GM12878 (cell line): Measurements from ENCODE around the gene KIF25. TPM values are rescaled to one million over a fixed set of nuclear protein-coding genes. Genes with fewer than 3 reads are reported as not detected.

ENCODE experiments used
- ATAC-seq: fragments of 200-7000 bp; cut with Tn5 transposase; 3 replicates; pipeline ENCODE4 v1.9.1; 2020; ENCODE audit warnings: mild to moderate bottlenecking, moderate library complexity
- BruUV-seq: library from RNA; stranded (reverse); fragments of 400-500 nt; replicated peaks from 2 replicates; lab custom pipeline; 2021; lab: Mats Ljungman, UMichigan
- CTCF ChIA-PET: fragments of 300-600 bp; sonication (Branson Sonifier 250); formaldehyde crosslinking; extraction: SDS; loops from one replicate; lab custom pipeline; 2021; ENCODE audit warnings: inconsistent platforms; lab: Yijun Ruan, JAX
- POLR2A ChIA-PET: fragments of 350-600 bp; formaldehyde crosslinking; extraction: SDS; loops from one replicate; lab custom pipeline; 2021; ENCODE audit warnings: inconsistent platforms; lab: Charles Lee
- RAD21 ChIA-PET: fragments of 300-600 bp; sonication (Branson Sonifier 250); formaldehyde crosslinking; loops from one replicate; lab custom pipeline; 2023; ENCODE audit warnings: antibody characterized with exemption; ENCODE audit not compliant: unreplicated experiment; lab: Charles Lee
- SMC1A ChIA-PET: fragments of 300-600 bp; sonication (Branson Sonifier 250); formaldehyde crosslinking; loops from one replicate; lab custom pipeline; 2023; ENCODE audit not compliant: unreplicated experiment, uncharacterized antibody; lab: Charles Lee
- DNase-seq: peaks from one replicate; pipeline ENCODE4 v3.0.0-alpha.2; 2011; ENCODE audit warnings: low read depth, low spot score
- FAIRE-seq: peaks from 3 replicates; lab custom pipeline; 2011; peaks lifted over from hg19 to GRCh38; lab: Jason Lieb, UNC
- H2AFZ ChIP-seq: 2 replicates; pipeline ENCODE4 v1.6.0; 2011; ENCODE audit warnings: low read depth, low read length, control low read depth; ENCODE audit not compliant: control insufficient read depth
- H3K27ac ChIP-seq: 2 replicates; pipeline ENCODE4 v1.5.1; 2011; ENCODE audit warnings: control low read depth; ENCODE audit not compliant: control insufficient read depth, insufficient read depth
- H3K27me3 ChIP-seq, 2 experiments: replicated peaks in 1 of 2; 2 replicates each; pipeline versions ENCODE4 v1.6.0 to v1.6.1; 2011; ENCODE audit warnings: low read length in 1 of 2; ENCODE audit not compliant: control insufficient read depth in 2 of 2, insufficient read depth in 2 of 2
- H3K36me3 ChIP-seq, 2 experiments: 2 replicates each; pipeline ENCODE4 v1.5.1; 2011; ENCODE audit warnings: low read length in 1 of 2; ENCODE audit not compliant: control insufficient read depth in 2 of 2, insufficient read depth in 2 of 2
- H3K4me1 ChIP-seq: 2 replicates; pipeline ENCODE4 v1.6.1; 2011; ENCODE audit warnings: mild to moderate bottlenecking, low read length, moderate library complexity, mixed read lengths; ENCODE audit not compliant: control insufficient read depth, insufficient read depth
- H3K4me2 ChIP-seq: 2 replicates; pipeline ENCODE4 v1.6.0; 2011; ENCODE audit warnings: control low read depth; ENCODE audit not compliant: control insufficient read depth, insufficient read depth
- H3K4me3 ChIP-seq: fragments of 200-600 bp; sonication (generic); 2 replicates; pipeline ENCODE4 v1.5.1; 2016
- H3K79me2 ChIP-seq: 2 replicates; pipeline ENCODE4 v1.6.0; 2011; ENCODE audit warnings: low read length; ENCODE audit not compliant: control insufficient read depth, insufficient read depth
- H3K9ac ChIP-seq: 2 replicates; pipeline ENCODE4 v1.8.0; 2011; ENCODE audit warnings: low read length, control low read depth, mixed read lengths; ENCODE audit not compliant: control insufficient read depth, insufficient read depth
- H3K9me3 ChIP-seq: replicated peaks from 3 replicates; pipeline ENCODE4 v1.5.1; 2011; ENCODE audit warnings: mild to moderate bottlenecking, low read length; ENCODE audit not compliant: control insufficient read depth, insufficient read depth
- H4K20me1 ChIP-seq: 2 replicates; pipeline ENCODE4 v1.6.0; 2011; ENCODE audit not compliant: control insufficient read depth, insufficient read depth
- ASH2L ChIP-seq: fragments of 300-600, 200-600 bp; sonication (generic); IDR thresholded peaks from 2 replicates; pipeline ENCODE4 v1.6.1; 2017; ENCODE audit warnings: low read depth, mild to moderate bottlenecking, borderline replicate concordance
- CBX3 ChIP-seq: fragments of 200-600 bp; sonication (generic); IDR thresholded peaks from 2 replicates; pipeline ENCODE4 v1.6.1; 2016; ENCODE audit warnings: low read depth, borderline replicate concordance
- CEBPB ChIP-seq, 2 experiments: fragments of 150-350 bp in 1 of 2; IDR thresholded peaks; 2 replicates each; pipeline ENCODE4 v1.6.1; 2012 to 2014; ENCODE audit warnings: low read depth in 2 of 2, low read length in 2 of 2, borderline replicate concordance in 1 of 2, inconsistent platforms in 1 of 2
- E2F4 ChIP-seq: IDR thresholded peaks from 2 replicates; pipeline ENCODE4 v1.6.1; 2012; ENCODE audit warnings: low read depth, low read length, improper control_type of control experiment
- FOXM1 ChIP-seq: IDR thresholded peaks from 2 replicates; pipeline ENCODE4 v1.6.1; 2012; ENCODE audit warnings: low read depth, mild to moderate bottlenecking, inconsistent platforms, low read length, moderate library complexity
- KAT2A ChIP-seq: conservative IDR thresholded peaks from 2 replicates; pipeline ENCODE4 v1.6.1; 2011; ENCODE audit warnings: low read depth, low read length; ENCODE audit not compliant: control insufficient read depth
- MTA3 ChIP-seq: IDR thresholded peaks from 2 replicates; pipeline ENCODE4 v1.6.1; 2012; ENCODE audit warnings: low read length, inconsistent platforms, borderline replicate concordance
- NR2F1 ChIP-seq: fragments of 450-650 bp; conservative IDR thresholded peaks from 2 replicates; pipeline ENCODE4 v1.6.1; 2017; ENCODE audit warnings: mild to moderate bottlenecking
- PAX8 ChIP-seq: fragments of 450-650 bp; IDR thresholded peaks from 2 replicates; pipeline ENCODE4 v1.6.1; 2017; ENCODE audit warnings: mild to moderate bottlenecking, moderate library complexity
- POLR2AphosphoS5 ChIP-seq: IDR thresholded peaks from 2 replicates; pipeline ENCODE4 v1.6.1; 2011; ENCODE audit warnings: mild to moderate bottlenecking, low read length, inconsistent platforms
- SREBF2 ChIP-seq: IDR thresholded peaks from 2 replicates; pipeline ENCODE4 v1.6.1; 2012; ENCODE audit warnings: mild to moderate bottlenecking, low read length
- SRF ChIP-seq, 2 experiments: IDR thresholded peaks; 2 replicates each; pipeline ENCODE4 v1.6.1; 2011; ENCODE audit warnings: low read depth in 2 of 2, low read length in 2 of 2, mild to moderate bottlenecking in 1 of 2, moderate library complexity in 1 of 2
- SUPT20H ChIP-seq: IDR thresholded peaks from 2 replicates; pipeline ENCODE4 v1.6.1; 2011; ENCODE audit warnings: low read depth, mild to moderate bottlenecking, low read length, moderate library complexity, borderline replicate concordance; ENCODE audit not compliant: control insufficient read depth
- TAF1 ChIP-seq: IDR thresholded peaks from 2 replicates; pipeline ENCODE4 v1.6.1; 2011; ENCODE audit warnings: mild to moderate bottlenecking, low read depth, low read length, borderline replicate concordance
- YBX1 ChIP-seq: fragments of 450-650 bp; IDR thresholded peaks from 2 replicates; pipeline ENCODE4 v1.6.1; 2016; ENCODE audit warnings: antibody characterized with exemption
- ZNF622 ChIP-seq: fragments of 450-650 bp; IDR thresholded peaks from 2 replicates; pipeline ENCODE4 v1.6.1; 2017; ENCODE audit warnings: mild to moderate bottlenecking, inconsistent platforms
- WGBS: methylation state at CpG from one replicate; pipeline ENCODE4 v1.1.6; 2016; ENCODE audit warnings: low lambda C conversion rate; ENCODE audit not compliant: insufficient replicate concordance, insufficient coverage; ENCODE audit errors: missing lambda C conversion rate; 5-methylcytosine and 5-hydroxymethylcytosine counted together
- in situ Hi-C: fragments of 300-500 bp; cut with MboI; formaldehyde crosslinking; loops from 9 replicates; pipeline ENCODE4 v1.14.3; 2018; ENCODE audit warnings: mixed read lengths
- intact Hi-C: fragments of 100-400 bp; cut with micrococcal nuclease; formaldehyde crosslinking; loops from one replicate; pipeline ENCODE4 v1.14.2; 2022; ENCODE audit not compliant: unreplicated experiment
- polyA plus RNA-seq, 11 experiments: library from polyadenylated mRNA; depleted of rRNA in 4 of 11; unstranded in 6 of 11; stranded (reverse) in 5 of 11; fragments of >200 nt; fragmentation: Nextera tagmentation in 4 of 11; fragmentation: Illumina TruSeq in 1 of 11; extraction: Ambion mirVana in 4 of 11; extraction: Trizol in 1 of 11; gene quantifications; 1 replicate in 1 of 11; 2 replicates in 10 of 11; pipeline versions ENCODE4 v1.2.1 to v1.2.3, GENCODE V29; 2011 to 2016; ENCODE audit warnings: inconsistent platforms in 2 of 11, missing spikeins in 2 of 11, low read depth in 1 of 11
- total RNA-seq, 4 experiments: library from RNA; depleted of rRNA in 3 of 4; stranded (reverse); fragments of >200 nt in 3 of 4; fragmentation: Illumina TruSeq in 1 of 4; extraction: Trizol in 1 of 4; gene quantifications; 2 replicates each; pipeline versions ENCODE4 v1.2.1 to v1.2.3, GENCODE V29; 2013 to 2021

Gene KIF25
- total and polyA plus RNA-seq, 10 of the 15 experiments (the other 5 are each of a cell fraction or from before 2014, with no cell fraction given): not detected

DNA sequence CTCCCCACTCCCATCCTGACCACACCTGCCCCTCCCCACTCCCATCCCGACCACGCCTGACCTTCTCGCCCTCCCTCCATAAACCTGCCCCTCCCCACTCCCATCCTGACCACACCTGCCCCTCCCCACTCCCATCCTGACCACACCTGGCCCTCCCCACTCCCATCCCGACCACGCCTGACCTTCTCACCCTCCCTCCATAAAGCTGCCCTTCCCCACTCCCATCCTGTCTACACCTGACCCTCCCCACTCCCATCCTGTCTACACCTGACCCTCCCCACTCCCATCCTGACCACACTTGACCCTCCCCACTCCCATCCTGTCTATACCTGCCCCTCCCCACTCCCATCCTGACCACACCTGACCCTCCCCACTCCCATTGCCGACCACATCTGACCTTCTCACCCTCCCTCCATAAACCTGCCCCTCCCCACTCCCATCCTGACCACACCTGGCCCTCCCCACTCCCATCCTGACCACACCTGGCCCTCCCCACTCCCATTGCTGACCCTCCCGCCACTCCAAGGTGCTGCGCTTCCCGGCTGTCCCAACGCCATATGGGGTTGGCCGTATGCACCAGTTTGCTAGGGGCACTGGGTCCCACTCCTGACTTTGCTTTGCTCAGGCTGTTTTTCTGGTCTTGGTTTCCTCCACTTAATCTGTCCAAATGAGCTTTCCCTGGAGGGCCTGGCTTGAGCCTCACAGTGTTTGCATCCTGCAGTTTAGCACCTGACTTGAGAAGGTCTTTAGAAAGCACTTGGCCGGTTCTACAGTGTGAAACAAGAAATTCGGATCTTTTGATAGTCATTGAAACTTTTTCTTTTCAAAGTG is 2.9 kb downstream of the KIF25 start:
- POLR2A ChIA-PET: no interaction called here
- SMC1A ChIA-PET: no interaction called here

GRCh38 chr6:168001029-168001332 is 3.5 kb downstream of the KIF25 start:
- FAIRE-seq: no peak
- no TSS peak for BruUV-seq
- no peak for ATAC-seq
- TF ChIP-seq SRF (IDR thresholded peaks at IDR 0.05; ENCODE audit: low read depth in 2 of 2, low read length in 2 of 2): no peak
- TF ChIP-seq CEBPB (IDR thresholded peaks at IDR 0.05; ENCODE audit: borderline replicate concordance in 1 of 2, low read depth in 2 of 2, low read length in 2 of 2): no peak
- TF ChIP-seq NR2F1: no peak
- TF ChIP-seq KAT2A: no peak
- TF ChIP-seq PAX8: no peak
- no peak for TF ChIP-seq CBX3
- no peak for TF ChIP-seq POLR2AphosphoS5
- no peak for TF ChIP-seq TAF1
- no peak for TF ChIP-seq SUPT20H

More for the DNA sequence above, 2.9 kb downstream of the KIF25 start:
- H3K9ac ChIP-seq: no peak overlapping the region
- WGBS: 75% methylated on average over 9 of the region's 13 CpGs
- no peaks in the 10 kb centered on the region for H3K79me2 ChIP-seq
- in situ Hi-C loops: no loop called here
- no peaks in the 10 kb centered on the region for H3K36me3 ChIP-seq
- H2AFZ ChIP-seq: no peak overlapping the region
- RAD21 ChIA-PET: no interaction called here
- ATAC-seq: no peak
- no peak overlapping the region for H3K4me3 ChIP-seq
- CTCF ChIA-PET: no interaction called here
- no TSS peak for BruUV-seq
- no peaks in the 10 kb centered on the region; a peak in 1 of 4 replicates for H3K27me3 ChIP-seq
- H3K27ac ChIP-seq: no peak overlapping the region
- no peaks in the 10 kb centered on the region for H4K20me1 ChIP-seq
- no peaks in the 10 kb centered on the region for H3K9me3 ChIP-seq
- FAIRE-seq: no peak
- TF ChIP-seq FOXM1 (no peak), SREBF2 (no peak), E2F4 (no peak), YBX1 (no peak), ASH2L (no peak), ZNF622 (no peak), MTA3 (no peak)
- intact Hi-C loops: no loop called here
- DNase-seq: no peak
- H3K4me2 ChIP-seq: no peak overlapping the region
- no peaks in the 10 kb centered on the region for H3K4me1 ChIP-seq

More at GRCh38 chr6:168001029-168001332, 3.5 kb downstream of the KIF25 start:
- 86% methylated on average over 10 of the region's 10 CpGs for WGBS
- CTCF ChIA-PET: no interaction called here
- no peaks in the 10 kb centered on the region for H3K4me1 ChIP-seq
- RAD21 ChIA-PET: no interaction called here
- no peak overlapping the region for H2AFZ ChIP-seq
- no peaks in the 10 kb centered on the region for H3K79me2 ChIP-seq
- no peaks in the 10 kb centered on the region for H3K36me3 ChIP-seq
- no peak overlapping the region for H3K27ac ChIP-seq
- H3K9ac ChIP-seq: no peak overlapping the region
- no peak overlapping the region for H3K4me2 ChIP-seq
- POLR2A ChIA-PET: no interaction called here
- no peaks in the 10 kb centered on the region; a peak in 1 of 4 replicates for H3K27me3 ChIP-seq
- in situ Hi-C loops (no loop called here), intact Hi-C loops (no loop called here)
- no peaks in the 10 kb centered on the region for H3K9me3 ChIP-seq
- no peaks in the 10 kb centered on the region for H4K20me1 ChIP-seq
- SMC1A ChIA-PET: no interaction called here
- no peak overlapping the region for H3K4me3 ChIP-seq
- DNase-seq: no peak
